Esophagus muscularis mucosa (tissue), 4 donors: Measurements from ENCODE around the gene PTAFR. TPM values are rescaled to one million over a fixed set of nuclear protein-coding genes. Genes with fewer than 3 reads are reported as not detected.
"Not testable (repeated sequence)": the region's sequence is repeated elsewhere in the genome, so short reads cannot be mapped to it uniquely, and the experiment has no call there.

Experiments used
- DNase-seq: peaks from one replicate; pipeline ENCODE4 v3.0.0-alpha.2; 2017; ENCODE audit errors: extremely low spot score
- H3K27ac ChIP-seq, 4 donors: fragments of 200-600 bp; sonication (generic); replicated peaks in 1 of 4; 1 replicate in 3 of 4; 2 replicates in 1 of 4; pipeline ENCODE4 v1.5.1; 2016 to 2019; ENCODE audit warnings: mild to moderate bottlenecking in 1 of 4
- H3K27me3 ChIP-seq, 4 donors: fragments of 200-600 bp; sonication (generic); one replicate each; pipeline versions ENCODE4 v1.5.1 to v1.6.0; 2016 to 2019
- H3K36me3 ChIP-seq, 4 donors: fragments of 200-600 bp; sonication (generic); one replicate each; pipeline ENCODE4 v1.5.1; 2016 to 2019
- H3K4me1 ChIP-seq, 4 donors: fragments of 200-600 bp; sonication (generic); one replicate each; pipeline ENCODE4 v1.5.1; 2016 to 2019
- H3K4me3 ChIP-seq, 4 donors: fragments of 200-600 bp; sonication (generic); 1 replicate in 2 of 4; 2 replicates in 2 of 4; pipeline ENCODE4 v1.5.1; 2016 to 2019; ENCODE audit warnings: mild to moderate bottlenecking in 4 of 4, moderate library complexity in 1 of 4
- H3K9me3 ChIP-seq, 4 donors: fragments of 200-600 bp; sonication (generic); 1 replicate in 3 of 4; 2 replicates in 1 of 4; pipeline ENCODE4 v1.5.1; 2016 to 2019
- EP300 ChIP-seq: sonication (generic); formaldehyde crosslinking; IDR thresholded peaks from one replicate; pipeline ENCODE4 v1.6.1; 2017; ENCODE audit warnings: antibody characterized with exemption
- POLR2A ChIP-seq: fragments of 450-650 bp; IDR thresholded peaks from one replicate; pipeline ENCODE4 v1.6.1; 2017; ENCODE audit warnings: antibody characterized with exemption, moderate library complexity, mild to moderate bottlenecking, low read depth
- POLR2AphosphoS5 ChIP-seq, 2 donors: sonication (generic); formaldehyde crosslinking; IDR thresholded peaks; one replicate each; pipeline ENCODE4 v1.6.1; 2017; ENCODE audit warnings: antibody characterized with exemption in 2 of 2
- WGBS: methylation state at CpG from one replicate; pipeline ENCODE4 v1.1.5; 2018; 5-methylcytosine and 5-hydroxymethylcytosine counted together
- intact Hi-C: fragments of 100-400 bp; cut with DNase I; formaldehyde crosslinking; loops from one replicate; pipeline ENCODE4 v1.15.1; 2023
- total RNA-seq, 4 donors: library from RNA; depleted of rRNA; stranded (reverse); fragments of >200 nt; gene quantifications; one replicate each; pipeline versions ENCODE4 v1.1.0 to v1.2.1, GENCODE V29; 2016
- TF ChIP-seq, protein P1 (sequence below), 3 experiments: fragments of 200-600 bp in 2 of 3; fragments of 450-650 bp in 1 of 3; sonication (generic) in 2 of 3; IDR thresholded peaks; one replicate each; pipeline ENCODE4 v1.5.1; 2017 to 2019; ENCODE audit warnings: antibody characterized with exemption in 3 of 3, mild to moderate bottlenecking in 2 of 3, moderate library complexity in 1 of 3

The PTAFR gene
- total RNA-seq, 4 donors from 2014 or later = 4.6 to 8.1 (median 6.8) TPM

- Histone ChIP-seq H3K36me3 (no peaks in the 10 kb centered on the region), H3K27ac (no peak overlapping the region), H3K9me3 (no peaks in the 10 kb centered on the region), H3K27me3 (peaks cover 0 to 6% (median 0%) of the 10 kb centered on the region in 4 donors), H3K4me3 (no peak overlapping the region), H3K4me1 (no peaks in the 10 kb centered on the region)
- intact Hi-C loops = no loop called here
- 71% methylated on average over 5 of the region's 5 CpGs for WGBS
- TF ChIP-seq POLR2A = no peak
- no peak for TF ChIP-seq EP300
- TF ChIP-seq, protein P1, sequence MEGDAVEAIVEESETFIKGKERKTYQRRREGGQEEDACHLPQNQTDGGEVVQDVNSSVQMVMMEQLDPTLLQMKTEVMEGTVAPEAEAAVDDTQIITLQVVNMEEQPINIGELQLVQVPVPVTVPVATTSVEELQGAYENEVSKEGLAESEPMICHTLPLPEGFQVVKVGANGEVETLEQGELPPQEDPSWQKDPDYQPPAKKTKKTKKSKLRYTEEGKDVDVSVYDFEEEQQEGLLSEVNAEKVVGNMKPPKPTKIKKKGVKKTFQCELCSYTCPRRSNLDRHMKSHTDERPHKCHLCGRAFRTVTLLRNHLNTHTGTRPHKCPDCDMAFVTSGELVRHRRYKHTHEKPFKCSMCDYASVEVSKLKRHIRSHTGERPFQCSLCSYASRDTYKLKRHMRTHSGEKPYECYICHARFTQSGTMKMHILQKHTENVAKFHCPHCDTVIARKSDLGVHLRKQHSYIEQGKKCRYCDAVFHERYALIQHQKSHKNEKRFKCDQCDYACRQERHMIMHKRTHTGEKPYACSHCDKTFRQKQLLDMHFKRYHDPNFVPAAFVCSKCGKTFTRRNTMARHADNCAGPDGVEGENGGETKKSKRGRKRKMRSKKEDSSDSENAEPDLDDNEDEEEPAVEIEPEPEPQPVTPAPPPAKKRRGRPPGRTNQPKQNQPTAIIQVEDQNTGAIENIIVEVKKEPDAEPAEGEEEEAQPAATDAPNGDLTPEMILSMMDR (IDR thresholded peaks at IDR 0.05) = no peak
- no peak for TF ChIP-seq POLR2AphosphoS5 (IDR thresholded peaks at IDR 0.05)
- DNase-seq = no peak
Measured at GRCh38 chr1:28144203-28145135, 32.0 kb downstream of the PTAFR start.

DNA sequence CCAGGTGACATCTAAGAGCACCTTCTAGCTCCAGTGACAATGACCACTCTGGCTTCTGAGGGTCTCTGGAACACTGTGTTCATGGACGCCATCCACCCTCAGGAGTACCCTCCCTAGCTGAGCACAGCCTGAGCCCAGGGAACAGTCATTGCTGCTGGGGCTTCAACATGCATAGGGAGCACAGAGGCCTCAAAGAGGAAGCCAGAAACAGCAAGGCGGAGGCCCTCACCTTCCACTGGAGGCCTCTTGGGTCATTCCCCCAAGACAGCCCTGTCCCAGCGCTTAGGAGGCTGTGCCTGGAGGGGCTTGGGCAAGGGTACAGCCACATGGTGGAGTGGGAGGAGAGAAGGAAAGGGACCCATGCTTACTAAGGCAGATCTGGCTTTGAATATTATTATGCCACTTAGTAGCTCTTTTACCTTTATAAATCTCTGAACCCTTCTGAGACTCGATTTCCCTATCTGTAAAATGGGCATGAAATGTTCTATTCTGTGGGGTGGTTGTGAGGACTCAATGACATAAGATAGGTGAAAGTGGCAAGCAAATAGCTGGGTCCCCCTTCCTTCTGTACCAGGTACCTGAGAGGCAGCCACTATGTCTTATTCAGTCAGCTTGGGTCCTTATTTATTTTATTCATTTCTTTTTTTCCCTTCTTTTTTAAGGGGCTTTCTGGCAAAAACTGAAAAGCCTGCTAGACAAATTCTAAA lies 32.8 kb downstream of the PTAFR start:
- H3K4me1 ChIP-seq = no peaks in the 10 kb centered on the region
- no peaks in the 10 kb centered on the region for H3K36me3 ChIP-seq
- 86% methylated on average over 3 of the region's 4 CpGs for WGBS
- no peak overlapping the region for H3K4me3 ChIP-seq
- intact Hi-C loops = no loop called here
- DNase-seq = no peak
- TF ChIP-seq, protein P1 (IDR thresholded peaks at IDR 0.05) = no peak
- TF ChIP-seq POLR2A = no peak
- no peak overlapping the region for H3K27ac ChIP-seq
- H3K9me3 ChIP-seq = no peaks in the 10 kb centered on the region
- peaks cover 0 to 6% (median 0%) of the 10 kb centered on the region in 4 donors for H3K27me3 ChIP-seq

DNA sequence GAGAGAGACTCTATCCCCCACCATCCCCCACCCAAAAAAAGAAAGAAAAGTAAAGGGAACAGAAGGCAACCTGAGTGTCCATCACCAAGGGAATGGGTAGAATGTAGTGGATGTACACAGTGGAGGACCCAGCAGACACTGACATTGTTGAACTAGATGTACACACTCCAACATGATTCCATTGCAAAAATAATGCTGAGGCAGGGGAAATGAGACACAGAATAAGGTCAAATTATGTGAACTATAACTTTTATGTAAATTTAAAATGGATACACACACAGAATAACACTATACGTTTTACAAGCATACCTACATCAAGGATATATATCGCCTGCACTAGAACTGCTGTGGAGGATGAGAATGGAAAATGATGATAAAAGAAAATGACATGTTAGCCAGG lies 34.8 kb downstream of the PTAFR start:
- 77% methylated on average over 2 of the region's 2 CpGs for WGBS
- intact Hi-C loops = no loop called here

DNA sequence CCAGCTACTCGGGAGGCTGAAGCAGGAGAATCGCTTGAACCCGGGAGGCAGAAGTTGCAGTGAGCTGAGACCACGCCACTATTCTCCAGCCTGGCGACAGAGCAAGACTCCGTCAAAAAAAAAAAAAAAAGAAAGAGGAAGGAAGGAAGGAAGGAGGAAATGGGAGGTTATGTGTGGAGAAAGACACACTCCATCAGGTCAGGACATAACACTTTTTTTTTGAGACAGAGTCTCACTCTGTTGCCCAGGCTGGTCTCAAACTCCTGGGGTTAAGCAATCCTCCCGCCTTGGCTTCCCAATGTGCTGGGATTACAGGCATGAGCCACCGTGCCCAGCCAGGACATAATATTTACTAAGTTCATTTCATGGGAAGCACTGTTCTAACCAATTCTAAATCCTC lies 36.6 kb downstream of the PTAFR start:
- H3K9me3 ChIP-seq, H3K4me1 ChIP-seq, H3K27ac ChIP-seq, DNase-seq, H3K36me3 ChIP-seq, H3K27me3 ChIP-seq, H3K4me3 ChIP-seq, intact Hi-C loops: not testable (repeated sequence)
- 71% methylated on average over 8 of the region's 8 CpGs for WGBS

More for the DNA sequence above, 34.8 kb downstream of the PTAFR start:
- no peaks in the 10 kb centered on the region for H3K9me3 ChIP-seq
- no peak for DNase-seq
- H3K36me3 ChIP-seq = no peaks in the 10 kb centered on the region
- no peak for TF ChIP-seq POLR2A
- no peak for TF ChIP-seq POLR2AphosphoS5 (IDR thresholded peaks at IDR 0.05)
- TF ChIP-seq EP300 = no peak
- TF ChIP-seq, protein P1 (IDR thresholded peaks at IDR 0.05) = no peak
- H3K4me1 ChIP-seq = no peaks in the 10 kb centered on the region
- peaks cover 0 to 6% (median 0%) of the 10 kb centered on the region in 4 donors for H3K27me3 ChIP-seq
- H3K4me3 ChIP-seq = no peak overlapping the region
- no peak overlapping the region for H3K27ac ChIP-seq

DNA sequence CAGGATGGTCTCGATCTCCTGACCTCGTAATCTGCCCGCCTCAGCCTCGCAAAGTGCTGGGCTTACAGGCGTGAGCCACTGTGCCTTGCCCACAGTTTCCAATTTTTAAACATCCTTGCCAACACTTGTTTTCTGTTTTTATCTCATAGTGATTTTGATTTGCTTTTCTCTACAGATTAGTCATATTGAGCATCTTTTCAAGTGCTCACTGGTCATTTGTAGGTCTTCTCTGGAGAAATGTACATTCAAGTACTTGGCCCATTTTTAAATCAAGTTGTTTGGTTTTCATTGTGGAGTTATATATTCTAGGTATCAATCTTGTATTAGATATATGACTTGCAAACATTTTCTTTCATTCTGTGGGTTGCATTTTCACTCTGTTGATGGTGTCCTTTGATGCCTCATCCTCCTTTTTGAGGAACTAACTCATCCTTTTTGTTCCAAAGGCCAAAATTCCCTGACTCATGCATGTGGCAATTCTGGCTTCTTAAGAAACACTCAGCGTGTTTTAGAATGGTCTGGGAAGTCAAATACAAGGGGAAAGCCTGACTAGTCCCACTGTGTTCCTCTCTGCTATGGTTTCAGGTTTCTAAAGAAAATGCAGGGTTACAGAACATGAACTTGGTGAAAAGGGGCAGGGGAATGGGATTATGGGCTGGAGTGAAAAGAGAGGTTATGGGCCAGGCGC lies 37.3 kb downstream of the PTAFR start:
- Histone ChIP-seq H3K4me1 (no peaks in the 10 kb centered on the region), H3K27me3 (no peaks in the 10 kb centered on the region), H3K36me3 (no peaks in the 10 kb centered on the region), H3K27ac (no peak overlapping the region), H3K9me3 (no peaks in the 10 kb centered on the region), H3K4me3 (no peak overlapping the region)
- intact Hi-C loops = no loop called here
- WGBS = 83% methylated on average over 7 of the region's 7 CpGs
- DNase-seq = no peak
- TF ChIP-seq POLR2AphosphoS5 (IDR thresholded peaks at IDR 0.05) (no peak), EP300 (no peak), POLR2A (no peak)
- TF ChIP-seq, protein P1 (IDR thresholded peaks at IDR 0.05) = no peak
